LNCAP (cell line): ENCODE measurements around the gene NLRP6.

Experiments
- CTCF ChIP-seq: fragments of 450-650 bp; IDR thresholded peaks from 2 replicates; pipeline ENCODE4 v1.5.1; 2017; ENCODE audit warnings: mild to moderate bottlenecking

NLRP6 gene

GRCh38 chr11:316031-316701 lies 38.0 kb downstream of the NLRP6 start:
- TF ChIP-seq CTCF = no peak

- TF ChIP-seq CTCF = no peak
These were observed 38.7 kb downstream of the NLRP6 start for GRCh38 chr11:316891-317301.

GRCh38 chr11:324156-324555 lies 45.9 kb downstream of the NLRP6 start:
- TF ChIP-seq CTCF = no peak

GRCh38 chr11:325796-326591 lies 47.8 kb downstream of the NLRP6 start:
- no peak for TF ChIP-seq CTCF

GRCh38 chr11:326592-326841 lies 48.3 kb downstream of the NLRP6 start:
- no peak for TF ChIP-seq CTCF

- TF ChIP-seq CTCF = no peak
These were observed 48.8 kb downstream of the NLRP6 start for GRCh38 chr11:326842-327580.

- no peak for TF ChIP-seq CTCF
These were observed 49.3 kb downstream of the NLRP6 start for GRCh38 chr11:327581-327923.
